ENCODE results near the gene MED13L. TPM values are rescaled to one million over a fixed set of nuclear protein-coding genes. Genes with fewer than 3 reads are reported as not detected.

MED13L gene
- total RNA-seq, 4 donors from 2014 or later: 168 to 349 (median 246) TPM

DNA sequence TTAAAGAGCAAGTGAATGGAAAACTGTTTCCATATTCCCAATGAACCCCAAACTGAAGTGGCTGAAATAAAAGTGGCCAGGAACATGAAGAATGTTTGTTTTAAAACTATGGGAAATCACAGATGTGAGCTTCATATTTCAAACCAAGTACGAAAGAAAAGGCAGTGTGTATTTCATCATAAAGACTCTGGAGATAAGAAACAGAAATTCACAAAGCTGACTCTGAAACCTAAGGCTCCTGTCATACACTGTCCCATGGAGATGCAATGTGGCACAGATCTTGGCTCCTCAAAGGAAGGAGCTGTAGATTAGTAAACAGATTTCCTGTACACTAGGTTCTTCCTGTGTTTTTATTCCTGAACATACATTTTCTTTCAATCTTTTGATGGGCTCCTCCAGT lies 304.4 kb downstream of the MED13L start:
- TF ChIP-seq, protein P1, sequence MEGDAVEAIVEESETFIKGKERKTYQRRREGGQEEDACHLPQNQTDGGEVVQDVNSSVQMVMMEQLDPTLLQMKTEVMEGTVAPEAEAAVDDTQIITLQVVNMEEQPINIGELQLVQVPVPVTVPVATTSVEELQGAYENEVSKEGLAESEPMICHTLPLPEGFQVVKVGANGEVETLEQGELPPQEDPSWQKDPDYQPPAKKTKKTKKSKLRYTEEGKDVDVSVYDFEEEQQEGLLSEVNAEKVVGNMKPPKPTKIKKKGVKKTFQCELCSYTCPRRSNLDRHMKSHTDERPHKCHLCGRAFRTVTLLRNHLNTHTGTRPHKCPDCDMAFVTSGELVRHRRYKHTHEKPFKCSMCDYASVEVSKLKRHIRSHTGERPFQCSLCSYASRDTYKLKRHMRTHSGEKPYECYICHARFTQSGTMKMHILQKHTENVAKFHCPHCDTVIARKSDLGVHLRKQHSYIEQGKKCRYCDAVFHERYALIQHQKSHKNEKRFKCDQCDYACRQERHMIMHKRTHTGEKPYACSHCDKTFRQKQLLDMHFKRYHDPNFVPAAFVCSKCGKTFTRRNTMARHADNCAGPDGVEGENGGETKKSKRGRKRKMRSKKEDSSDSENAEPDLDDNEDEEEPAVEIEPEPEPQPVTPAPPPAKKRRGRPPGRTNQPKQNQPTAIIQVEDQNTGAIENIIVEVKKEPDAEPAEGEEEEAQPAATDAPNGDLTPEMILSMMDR (IDR thresholded peaks at IDR 0.05): no peak
- no peak for TF ChIP-seq POLR2A (IDR thresholded peaks at IDR 0.05)
- Histone ChIP-seq H3K27me3 (no peaks in the 10 kb centered on the region), H3K4me3 (replicated peaks in 1 of 3) (no peak overlapping the region), H3K9me3 (no peaks in the 10 kb centered on the region), H3K36me3 (peaks cover 35 to 40% of the 10 kb centered on the region in 2 donors), H3K4me1 (no peaks in the 10 kb centered on the region), H3K27ac (no peak overlapping the region)
- 95% methylated on average over 1 of the region's 1 CpG for WGBS, 2 donors
- intact Hi-C loops (cut with DNase I): no loop called here
- no peak for DNase-seq

GRCh38 chr12:115972241-115972640 lies 305.3 kb downstream of the MED13L start:
- Histone ChIP-seq H3K4me3 (replicated peaks in 1 of 3) (no peak overlapping the region), H3K9me3 (no peaks in the 10 kb centered on the region), H3K27ac (no peak overlapping the region), H3K36me3 (peaks cover 40 to 43% of the 10 kb centered on the region in 2 donors), H3K4me1 (no peaks in the 10 kb centered on the region), H3K27me3 (no peaks in the 10 kb centered on the region)
- WGBS, 2 donors: 92 to 97% methylated on average over 4 of the region's 4 CpGs
- intact Hi-C loops (cut with DNase I): no loop called here
- no peak for TF ChIP-seq POLR2A (IDR thresholded peaks at IDR 0.05)
- TF ChIP-seq, protein P1 (IDR thresholded peaks at IDR 0.05): no peak
- no peak for DNase-seq

DNA sequence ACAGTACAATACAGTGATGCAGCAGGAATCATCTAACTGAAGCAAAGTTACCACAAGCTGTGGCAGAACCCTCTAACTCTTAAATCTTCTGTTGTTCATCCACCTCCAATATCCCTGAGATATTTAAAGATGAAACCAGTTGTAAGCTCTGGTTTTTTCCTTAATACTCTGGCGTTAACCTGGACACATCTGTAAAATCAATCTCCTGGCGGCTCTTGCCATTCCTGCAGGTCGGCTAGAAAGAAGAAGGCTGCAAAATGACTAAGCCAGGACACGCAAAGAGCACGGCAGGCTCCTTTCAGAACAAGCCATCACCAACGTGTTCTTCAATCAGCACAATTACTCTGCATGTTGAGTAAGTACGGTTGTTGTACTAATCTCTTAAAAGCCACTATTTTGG lies 309.3 kb downstream of the MED13L start:
- H3K9me3 ChIP-seq: no peaks in the 10 kb centered on the region
- no peaks in the 10 kb centered on the region for H3K4me1 ChIP-seq
- no peaks in the 10 kb centered on the region for H3K27me3 ChIP-seq
- no peak for DNase-seq
- no peak overlapping the region for H3K4me3 ChIP-seq (replicated peaks in 1 of 3)
- TF ChIP-seq, protein P1 (IDR thresholded peaks at IDR 0.05): no peak
- TF ChIP-seq POLR2A (IDR thresholded peaks at IDR 0.05): no peak
- H3K36me3 ChIP-seq: peaks cover 45 to 60% of the 10 kb centered on the region in 2 donors
- 94 to 96% methylated on average over 7 of the region's 7 CpGs for WGBS, 2 donors
- no peak overlapping the region for H3K27ac ChIP-seq
- intact Hi-C loops (cut with DNase I): no loop called here

DNA sequence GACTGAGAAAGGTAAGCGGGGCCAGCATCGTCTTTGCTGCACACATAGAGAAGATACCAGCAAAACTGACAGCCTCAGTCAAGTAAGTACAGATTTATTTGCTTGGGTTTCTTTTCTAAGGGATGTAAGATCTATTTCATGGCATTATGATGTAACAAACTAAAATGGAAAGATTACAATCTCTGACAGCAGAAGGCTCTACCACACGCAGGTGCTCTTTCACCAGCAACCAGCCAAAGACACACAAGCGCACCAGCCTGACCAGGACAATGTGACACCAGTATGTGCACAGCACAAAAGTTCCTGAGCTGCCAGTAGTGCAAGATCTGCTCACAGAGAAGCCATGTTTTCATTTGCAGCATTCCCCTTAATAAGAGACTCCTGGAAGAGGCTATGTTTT lies 311.1 kb downstream of the MED13L start:
- intact Hi-C loops (cut with DNase I): no loop called here
- WGBS, 2 donors: 89 to 97% methylated on average over 4 of the region's 4 CpGs
- no peaks in the 10 kb centered on the region for H3K9me3 ChIP-seq
- DNase-seq: no peak
- H3K27ac ChIP-seq: no peak overlapping the region
- TF ChIP-seq POLR2A (IDR thresholded peaks at IDR 0.05): no peak
- peaks cover 0 to 3% of the 10 kb centered on the region in 2 donors for H3K4me1 ChIP-seq
- H3K36me3 ChIP-seq: peaks cover 45 to 65% of the 10 kb centered on the region in 2 donors
- no peaks in the 10 kb centered on the region for H3K27me3 ChIP-seq
- H3K4me3 ChIP-seq (replicated peaks in 1 of 3): no peak overlapping the region

- WGBS, 2 donors: 91 to 96% methylated on average over 2 of the region's 2 CpGs
- Histone ChIP-seq H3K36me3 (peaks cover 45 to 66% of the 10 kb centered on the region in 2 donors), H3K9me3 (no peaks in the 10 kb centered on the region), H3K27me3 (no peaks in the 10 kb centered on the region), H3K27ac (no peak overlapping the region), H3K4me1 (peaks cover 0 to 5% of the 10 kb centered on the region in 2 donors), H3K4me3 (replicated peaks in 1 of 3) (no peak overlapping the region)
- intact Hi-C loops (cut with DNase I): no loop called here
- TF ChIP-seq, protein P1 (IDR thresholded peaks at IDR 0.05): no peak
- TF ChIP-seq POLR2A (IDR thresholded peaks at IDR 0.05): no peak
- DNase-seq: no peak
Observed at GRCh38 chr12:115964626-115965025, 312.9 kb downstream of the MED13L start.

GRCh38 chr12:115964214-115964613 lies 313.3 kb downstream of the MED13L start:
- no peak overlapping the region for H3K4me3 ChIP-seq (replicated peaks in 1 of 3)
- intact Hi-C loops (cut with DNase I): no loop called here
- peaks cover 41 to 66% of the 10 kb centered on the region in 2 donors for H3K36me3 ChIP-seq
- no peaks in the 10 kb centered on the region for H3K27me3 ChIP-seq
- H3K27ac ChIP-seq: no peak overlapping the region
- DNase-seq: no peak
- peaks cover 0 to 5% of the 10 kb centered on the region in 2 donors for H3K4me1 ChIP-seq
- no peaks in the 10 kb centered on the region for H3K9me3 ChIP-seq
- TF ChIP-seq, protein P1 (IDR thresholded peaks at IDR 0.05): no peak
- TF ChIP-seq POLR2A (IDR thresholded peaks at IDR 0.05): no peak

Data from thyroid gland (tissue), 4 donors.